H1 (cell line): ENCODE results near the gene LRRC15. TPM values are rescaled to one million over a fixed set of nuclear protein-coding genes. Genes with fewer than 3 reads are reported as not detected.

Experiments used
- CTCF ChIA-PET: fragments of 300-600 bp; sonication (Branson Sonifier 250); formaldehyde crosslinking; loops from one replicate; lab custom pipeline; 2021; ENCODE audit not compliant: partially characterized antibody; lab: Charles Lee
- POLR2A ChIA-PET: fragments of 300-600 bp; sonication (Branson Sonifier 250); formaldehyde crosslinking; loops from one replicate; lab custom pipeline; 2021; ENCODE audit warnings: inconsistent platforms; ENCODE audit not compliant: partially characterized antibody; lab: Charles Lee
- DNase-seq, 2 experiments: peaks; one replicate each; pipeline versions ENCODE4 v3.0.0 to v3.0.0-alpha.2; 2010 to 2022; ENCODE audit warnings: low spot score in 2 of 2, low read depth in 1 of 2, mixed read lengths in 1 of 2
- FAIRE-seq: peaks from 2 replicates; lab custom pipeline; 2011; peaks lifted over from hg19 to GRCh38; lab: Jason Lieb, UNC
- H2AFZ ChIP-seq: 2 replicates; pipeline ENCODE4 v1.8.1; 2012; ENCODE audit warnings: low read length, inconsistent platforms
- H2AK5ac ChIP-seq: 2 replicates; pipeline ENCODE4 v1.6.1; 2013; ENCODE audit warnings: low read depth, low read length
- H2BK120ac ChIP-seq: replicated peaks from 2 replicates; pipeline ENCODE3; 2013; ENCODE audit warnings: low read depth, low read length, inconsistent platforms
- H2BK12ac ChIP-seq: 2 replicates; pipeline ENCODE4 v1.6.1; 2013; ENCODE audit warnings: low read depth, low read length
- H2BK15ac ChIP-seq: 2 replicates; pipeline ENCODE4 v1.6.1; 2013; ENCODE audit warnings: low read length
- H2BK20ac ChIP-seq: 2 replicates; pipeline ENCODE4 v1.6.1; 2013; ENCODE audit warnings: low read length
- H2BK5ac ChIP-seq: 2 replicates; pipeline ENCODE4 v1.6.1; 2013; ENCODE audit warnings: low read depth, low read length
- H3K14ac ChIP-seq: 2 replicates; pipeline ENCODE4 v1.6.1; 2013; ENCODE audit warnings: inconsistent platforms; ENCODE audit not compliant: insufficient read length
- H3K18ac ChIP-seq: 2 replicates; pipeline ENCODE4 v1.6.1; 2013; ENCODE audit warnings: low read length; ENCODE audit errors: extremely low read depth
- H3K23ac ChIP-seq: 2 replicates; pipeline ENCODE4 v1.6.1; 2013; ENCODE audit warnings: inconsistent platforms; ENCODE audit not compliant: insufficient read length
- H3K23me2 ChIP-seq: 2 replicates; pipeline ENCODE4 v1.6.1; 2013; ENCODE audit warnings: low read depth, low read length
- H3K27ac ChIP-seq: 2 replicates; pipeline ENCODE4 v1.6.1; 2011; ENCODE audit warnings: low read depth, low read length, inconsistent platforms
- H3K27me3 ChIP-seq, 4 experiments: replicated peaks in 1 of 4; 1 replicate in 1 of 4; 2 replicates in 3 of 4; pipeline versions ENCODE4 v1.6.1 to v1.8.1; 2011 to 2013; ENCODE audit warnings: low read length in 3 of 4, mild to moderate bottlenecking in 3 of 4, inconsistent platforms in 2 of 4, mixed read lengths in 2 of 4, moderate library complexity in 1 of 4; ENCODE audit not compliant: control insufficient read depth in 3 of 4, insufficient read depth in 3 of 4; ENCODE audit errors: extremely low read depth in 1 of 4
- H3K36me3 ChIP-seq, 4 experiments: 2 replicates each; pipeline versions ENCODE4 v1.6.1 to v1.8.1; 2011 to 2013; ENCODE audit warnings: mild to moderate bottlenecking in 4 of 4, low read length in 3 of 4, moderate library complexity in 2 of 4, control low read depth in 1 of 4, inconsistent platforms in 1 of 4; ENCODE audit not compliant: insufficient read depth in 4 of 4, control insufficient read depth in 2 of 4
- H3K4ac ChIP-seq: replicated peaks from 2 replicates; pipeline ENCODE3; 2013; ENCODE audit warnings: low read length, low read depth, mixed read lengths, inconsistent platforms; ENCODE audit not compliant: insufficient read length
- H3K4me1 ChIP-seq, 4 experiments: replicated peaks in 1 of 4; 1 replicate in 1 of 4; 2 replicates in 3 of 4; pipeline versions ENCODE4 v1.6.1 to v1.8.1; 2011 to 2013; ENCODE audit warnings: low read length in 3 of 4, inconsistent platforms in 2 of 4, mixed read lengths in 1 of 4; ENCODE audit not compliant: insufficient read depth in 4 of 4, control insufficient read depth in 3 of 4
- H3K4me2 ChIP-seq, 2 experiments: 2 replicates each; pipeline versions ENCODE4 v1.6.1 to v1.8.1; 2011 to 2013; ENCODE audit warnings: low read depth in 2 of 2, low read length in 2 of 2, control low read depth in 1 of 2, inconsistent platforms in 1 of 2, mild to moderate bottlenecking in 1 of 2; ENCODE audit not compliant: insufficient read depth in 1 of 2
- H3K4me3 ChIP-seq, 4 experiments: fragments of 200-600, 300-600 bp in 1 of 4; sonication (generic), shearing (Covaris generic), sonication (Bioruptor Twin) in 1 of 4; 2 replicates each; pipeline versions ENCODE4 v1.5.1 to v1.8.1; 2011 to 2016; ENCODE audit warnings: low read length in 4 of 4, low read depth in 3 of 4, control low read depth in 2 of 4, inconsistent platforms in 2 of 4, mild to moderate bottlenecking in 2 of 4, mixed read lengths in 1 of 4, moderate library complexity in 1 of 4; ENCODE audit not compliant: insufficient read depth in 2 of 4; ENCODE audit errors: extremely low read depth in 1 of 4
- H3K56ac ChIP-seq: replicated peaks from 2 replicates; pipeline ENCODE3; 2013; ENCODE audit warnings: low read depth, mild to moderate bottlenecking, mixed read lengths, low read length, inconsistent platforms; ENCODE audit not compliant: insufficient read length
- H3K79me1 ChIP-seq: 2 replicates; pipeline ENCODE4 v1.6.1; 2013; ENCODE audit warnings: low read depth, low read length, control low read depth
- H3K79me2 ChIP-seq, 2 experiments: 2 replicates each; pipeline versions ENCODE4 v1.6.1 to v1.8.1; 2012 to 2013; ENCODE audit warnings: low read length in 2 of 2, mild to moderate bottlenecking in 2 of 2, inconsistent platforms in 1 of 2; ENCODE audit not compliant: insufficient read depth in 2 of 2, control insufficient read depth in 1 of 2
- H3K9ac ChIP-seq, 4 experiments: replicated peaks in 1 of 4; 1 replicate in 1 of 4; 2 replicates in 3 of 4; pipeline versions ENCODE4 v1.6.1 to v1.8.1; 2011 to 2013; ENCODE audit warnings: low read depth in 3 of 4, low read length in 3 of 4, control low read depth in 2 of 4, mild to moderate bottlenecking in 2 of 4, moderate library complexity in 2 of 4, inconsistent platforms in 1 of 4; ENCODE audit errors: extremely low read depth in 1 of 4
- H3K9me3 ChIP-seq, 2 experiments: 2 replicates each; pipeline versions ENCODE4 v1.6.1 to v1.8.1; 2012 to 2013; ENCODE audit warnings: mild to moderate bottlenecking in 2 of 2, moderate library complexity in 2 of 2, control low read depth in 1 of 2, inconsistent platforms in 1 of 2, low read depth in 1 of 2, low read length in 1 of 2, mixed read lengths in 1 of 2; ENCODE audit not compliant: insufficient read depth in 2 of 2
- H4K20me1 ChIP-seq, 2 experiments: replicated peaks in 1 of 2; 2 replicates each; pipeline versions ENCODE3 to v1.8.1; 2011 to 2013; ENCODE audit warnings: inconsistent platforms in 2 of 2, low read length in 2 of 2, mild to moderate bottlenecking in 1 of 2; ENCODE audit not compliant: insufficient read depth in 2 of 2, control insufficient read depth in 1 of 2
- H4K5ac ChIP-seq: 2 replicates; pipeline ENCODE4 v1.6.1; 2013; ENCODE audit warnings: low read length, low read depth, mixed read lengths, inconsistent platforms; ENCODE audit not compliant: insufficient read length
- H4K8ac ChIP-seq: 2 replicates; pipeline ENCODE4 v1.8.0; 2013; ENCODE audit warnings: mild to moderate bottlenecking, moderate library complexity, low read length, inconsistent platforms; ENCODE audit not compliant: insufficient read depth; ENCODE audit errors: extremely low read depth
- H4K91ac ChIP-seq: replicated peaks from 2 replicates; pipeline ENCODE3; 2013; ENCODE audit warnings: low read length, mixed read lengths, inconsistent platforms; ENCODE audit not compliant: insufficient read length
- JUND ChIP-seq: IDR thresholded peaks from 2 replicates; pipeline ENCODE4 v1.6.1; 2011; ENCODE audit warnings: mild to moderate bottlenecking, improper control_type of control experiment, low read length
- WGBS, 2 experiments: shearing (Covaris generic) in 1 of 2; methylation state at CpG; one replicate each; pipeline versions ENCODE4 v1.1.6 to v1.1.7; 2013 to 2015; ENCODE audit warnings: low lambda C conversion rate in 2 of 2, mixed read lengths in 2 of 2, inconsistent platforms in 1 of 2, low coverage in 1 of 2, missing lambda C conversion rate in 1 of 2; ENCODE audit not compliant: insufficient replicate concordance in 2 of 2, insufficient coverage in 1 of 2, insufficient read length in 1 of 2; ENCODE audit errors: extremely low coverage in 1 of 2, missing lambda C conversion rate in 1 of 2; 5-methylcytosine and 5-hydroxymethylcytosine counted together
- polyA plus RNA-seq, 7 experiments: library from polyadenylated mRNA; depleted of rRNA in 3 of 7; stranded (reverse) in 5 of 7; unstranded in 2 of 7; fragments of >200 nt in 5 of 7; fragments of 200-250 nt in 2 of 7; gene quantifications; 1 replicate in 5 of 7; 2 replicates in 1 of 7; 4 replicates in 1 of 7; pipeline versions ENCODE4 v1.2.1 to v1.2.3, GENCODE V29; 2011 to 2013; ENCODE audit warnings: missing spikeins in 2 of 7, mixed read lengths in 2 of 7
- total RNA-seq: library from RNA; stranded (reverse); fragmentation: NEBNext Ultra II Directional; extraction: Animal tissue kit (Norgen Biotek cat#: 25700); gene quantifications from 2 replicates; pipeline ENCODE4 v1.2.1, GENCODE V29; 2021

The LRRC15 gene
- total and polyA plus RNA-seq, 2 of the 8 experiments (the other 6 are each of a cell fraction or from before 2014, with no cell fraction given) = 0.15 to 0.37 TPM

DNA sequence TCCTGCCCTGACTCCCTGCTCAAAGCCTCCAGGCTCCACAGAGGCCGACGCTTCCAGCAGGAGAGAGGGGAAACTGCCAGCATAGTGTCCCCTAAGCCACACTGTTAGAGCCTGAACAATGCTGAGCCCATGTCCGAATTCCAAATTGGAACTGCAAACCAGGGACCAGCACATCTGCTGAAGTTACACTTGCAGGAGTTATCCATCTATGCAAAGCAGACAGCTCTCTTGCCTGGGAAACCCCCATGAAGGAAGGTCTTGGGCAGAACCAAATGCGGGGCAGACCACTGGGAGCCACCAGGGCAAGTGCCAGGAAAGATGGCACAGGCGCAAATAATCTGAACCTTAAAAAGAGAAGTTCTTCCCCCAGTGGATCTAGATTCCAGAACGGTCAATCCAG, 625 bp downstream of the LRRC15 start:
- Histone ChIP-seq H2BK20ac (peak overlapping the region; percentile 48; the same call in 1 of the 2 replicates), H3K23ac (no peak overlapping the region), H3K4me2 (peak overlapping the region in 1 of 2 experiments; percentile 56; a peak in 1 of 4 replicates), H2AFZ (no peak overlapping the region), H3K18ac (no peak overlapping the region), H3K4me1 (peaks cover 3 to 20% (median 11%) of the 10 kb centered on the region in 4 experiments), H3K79me2 (no peaks in the 10 kb centered on the region), H4K91ac (no peak overlapping the region), H2BK15ac (0 out of 2 replicates have a peak overlapping the region, but pooled peaks have one; percentile 5), H3K27ac (no peak overlapping the region), H2BK120ac (no peak overlapping the region), H3K4me3 (no peak overlapping the region), H3K9me3 (no peaks in the 10 kb centered on the region), H4K8ac (no peak overlapping the region), H4K20me1 (no peaks in the 10 kb centered on the region), H2AK5ac (no peak overlapping the region), H3K9ac (no peak overlapping the region; a peak in 1 of 7 replicates), H3K14ac (no peak overlapping the region), H3K79me1 (no peaks in the 10 kb centered on the region), H4K5ac (no peak overlapping the region), H3K23me2 (peaks cover 2% of the 10 kb centered on the region; the same call in 1 of the 2 replicates), H2BK5ac (no peak overlapping the region), H2BK12ac (no peak overlapping the region), H3K36me3 (no peaks in the 10 kb centered on the region), H3K56ac (no peak overlapping the region), H3K27me3 (peaks cover 0 to 10% (median 2%) of the 10 kb centered on the region in 4 experiments; a peak in 4 of 7 replicates), H3K4ac (no peak overlapping the region)
- POLR2A ChIA-PET = interaction anchor here (1.5 to 1.7 kb wide), 2 partner anchors 13 to 17 kb away, joined by 3 read pairs; no protein-coding TSS in a partner anchor
- DNase-seq = no peak
- WGBS, 2 experiments = 88% methylated on average over 6 of the region's 6 CpGs; no CpG with 5 or more reads in 1 of the 2 experiments
- no peak for TF ChIP-seq JUND
- CTCF ChIA-PET = interaction anchor here (1.0 to 18.9 kb wide), 8 partner anchors 15 to 106 kb away, joined by 3 to 344 read pairs (median 4); no protein-coding TSS in a partner anchor
- no peak for FAIRE-seq
